H1 (cell line): ENCODE data around the gene CCDC197. TPM values are rescaled to one million over a fixed set of nuclear protein-coding genes. Genes with fewer than 3 reads are reported as not detected.

Experiments
- CTCF ChIA-PET: fragments of 300-600 bp; sonication (Branson Sonifier 250); formaldehyde crosslinking; loops from one replicate; lab custom pipeline; 2021; ENCODE audit not compliant: partially characterized antibody; lab: Charles Lee
- POLR2A ChIA-PET: fragments of 300-600 bp; sonication (Branson Sonifier 250); formaldehyde crosslinking; loops from one replicate; lab custom pipeline; 2021; ENCODE audit warnings: inconsistent platforms; ENCODE audit not compliant: partially characterized antibody; lab: Charles Lee
- DNase-seq, 2 experiments: peaks; one replicate each; pipeline versions ENCODE4 v3.0.0 to v3.0.0-alpha.2; 2010 to 2022; ENCODE audit warnings: low spot score in 2 of 2, low read depth in 1 of 2, mixed read lengths in 1 of 2
- FAIRE-seq: peaks from 2 replicates; lab custom pipeline; 2011; peaks lifted over from hg19 to GRCh38; lab: Jason Lieb, UNC
- H2AFZ ChIP-seq: 2 replicates; pipeline ENCODE4 v1.8.1; 2012; ENCODE audit warnings: low read length, inconsistent platforms
- H2AK5ac ChIP-seq: 2 replicates; pipeline ENCODE4 v1.6.1; 2013; ENCODE audit warnings: low read depth, low read length
- H2BK120ac ChIP-seq: replicated peaks from 2 replicates; pipeline ENCODE3; 2013; ENCODE audit warnings: low read depth, low read length, inconsistent platforms
- H2BK12ac ChIP-seq: 2 replicates; pipeline ENCODE4 v1.6.1; 2013; ENCODE audit warnings: low read depth, low read length
- H2BK15ac ChIP-seq: 2 replicates; pipeline ENCODE4 v1.6.1; 2013; ENCODE audit warnings: low read length
- H2BK20ac ChIP-seq: 2 replicates; pipeline ENCODE4 v1.6.1; 2013; ENCODE audit warnings: low read length
- H2BK5ac ChIP-seq: 2 replicates; pipeline ENCODE4 v1.6.1; 2013; ENCODE audit warnings: low read depth, low read length
- H3K14ac ChIP-seq: 2 replicates; pipeline ENCODE4 v1.6.1; 2013; ENCODE audit warnings: inconsistent platforms; ENCODE audit not compliant: insufficient read length
- H3K18ac ChIP-seq: 2 replicates; pipeline ENCODE4 v1.6.1; 2013; ENCODE audit warnings: low read length; ENCODE audit errors: extremely low read depth
- H3K23ac ChIP-seq: 2 replicates; pipeline ENCODE4 v1.6.1; 2013; ENCODE audit warnings: inconsistent platforms; ENCODE audit not compliant: insufficient read length
- H3K23me2 ChIP-seq: 2 replicates; pipeline ENCODE4 v1.6.1; 2013; ENCODE audit warnings: low read depth, low read length
- H3K27ac ChIP-seq: 2 replicates; pipeline ENCODE4 v1.6.1; 2011; ENCODE audit warnings: low read depth, low read length, inconsistent platforms
- H3K27me3 ChIP-seq, 4 experiments: replicated peaks in 1 of 4; 1 replicate in 1 of 4; 2 replicates in 3 of 4; pipeline versions ENCODE4 v1.6.1 to v1.8.1; 2011 to 2013; ENCODE audit warnings: low read length in 3 of 4, mild to moderate bottlenecking in 3 of 4, inconsistent platforms in 2 of 4, mixed read lengths in 2 of 4, moderate library complexity in 1 of 4; ENCODE audit not compliant: control insufficient read depth in 3 of 4, insufficient read depth in 3 of 4; ENCODE audit errors: extremely low read depth in 1 of 4
- H3K36me3 ChIP-seq, 4 experiments: 2 replicates each; pipeline versions ENCODE4 v1.6.1 to v1.8.1; 2011 to 2013; ENCODE audit warnings: mild to moderate bottlenecking in 4 of 4, low read length in 3 of 4, moderate library complexity in 2 of 4, control low read depth in 1 of 4, inconsistent platforms in 1 of 4; ENCODE audit not compliant: insufficient read depth in 4 of 4, control insufficient read depth in 2 of 4
- H3K4ac ChIP-seq: replicated peaks from 2 replicates; pipeline ENCODE3; 2013; ENCODE audit warnings: low read length, low read depth, mixed read lengths, inconsistent platforms; ENCODE audit not compliant: insufficient read length
- H3K4me1 ChIP-seq, 4 experiments: replicated peaks in 1 of 4; 1 replicate in 1 of 4; 2 replicates in 3 of 4; pipeline versions ENCODE4 v1.6.1 to v1.8.1; 2011 to 2013; ENCODE audit warnings: low read length in 3 of 4, inconsistent platforms in 2 of 4, mixed read lengths in 1 of 4; ENCODE audit not compliant: insufficient read depth in 4 of 4, control insufficient read depth in 3 of 4
- H3K4me2 ChIP-seq, 2 experiments: 2 replicates each; pipeline versions ENCODE4 v1.6.1 to v1.8.1; 2011 to 2013; ENCODE audit warnings: low read depth in 2 of 2, low read length in 2 of 2, control low read depth in 1 of 2, inconsistent platforms in 1 of 2, mild to moderate bottlenecking in 1 of 2; ENCODE audit not compliant: insufficient read depth in 1 of 2
- H3K4me3 ChIP-seq, 4 experiments: fragments of 200-600, 300-600 bp in 1 of 4; sonication (generic), shearing (Covaris generic), sonication (Bioruptor Twin) in 1 of 4; 2 replicates each; pipeline versions ENCODE4 v1.5.1 to v1.8.1; 2011 to 2016; ENCODE audit warnings: low read length in 4 of 4, low read depth in 3 of 4, control low read depth in 2 of 4, inconsistent platforms in 2 of 4, mild to moderate bottlenecking in 2 of 4, mixed read lengths in 1 of 4, moderate library complexity in 1 of 4; ENCODE audit not compliant: insufficient read depth in 2 of 4; ENCODE audit errors: extremely low read depth in 1 of 4
- H3K56ac ChIP-seq: replicated peaks from 2 replicates; pipeline ENCODE3; 2013; ENCODE audit warnings: low read depth, mild to moderate bottlenecking, mixed read lengths, low read length, inconsistent platforms; ENCODE audit not compliant: insufficient read length
- H3K79me1 ChIP-seq: 2 replicates; pipeline ENCODE4 v1.6.1; 2013; ENCODE audit warnings: low read depth, low read length, control low read depth
- H3K79me2 ChIP-seq, 2 experiments: 2 replicates each; pipeline versions ENCODE4 v1.6.1 to v1.8.1; 2012 to 2013; ENCODE audit warnings: low read length in 2 of 2, mild to moderate bottlenecking in 2 of 2, inconsistent platforms in 1 of 2; ENCODE audit not compliant: insufficient read depth in 2 of 2, control insufficient read depth in 1 of 2
- H3K9ac ChIP-seq, 4 experiments: replicated peaks in 1 of 4; 1 replicate in 1 of 4; 2 replicates in 3 of 4; pipeline versions ENCODE4 v1.6.1 to v1.8.1; 2011 to 2013; ENCODE audit warnings: low read depth in 3 of 4, low read length in 3 of 4, control low read depth in 2 of 4, mild to moderate bottlenecking in 2 of 4, moderate library complexity in 2 of 4, inconsistent platforms in 1 of 4; ENCODE audit errors: extremely low read depth in 1 of 4
- H3K9me3 ChIP-seq, 2 experiments: 2 replicates each; pipeline versions ENCODE4 v1.6.1 to v1.8.1; 2012 to 2013; ENCODE audit warnings: mild to moderate bottlenecking in 2 of 2, moderate library complexity in 2 of 2, control low read depth in 1 of 2, inconsistent platforms in 1 of 2, low read depth in 1 of 2, low read length in 1 of 2, mixed read lengths in 1 of 2; ENCODE audit not compliant: insufficient read depth in 2 of 2
- H4K20me1 ChIP-seq, 2 experiments: replicated peaks in 1 of 2; 2 replicates each; pipeline versions ENCODE3 to v1.8.1; 2011 to 2013; ENCODE audit warnings: inconsistent platforms in 2 of 2, low read length in 2 of 2, mild to moderate bottlenecking in 1 of 2; ENCODE audit not compliant: insufficient read depth in 2 of 2, control insufficient read depth in 1 of 2
- H4K5ac ChIP-seq: 2 replicates; pipeline ENCODE4 v1.6.1; 2013; ENCODE audit warnings: low read length, low read depth, mixed read lengths, inconsistent platforms; ENCODE audit not compliant: insufficient read length
- H4K8ac ChIP-seq: 2 replicates; pipeline ENCODE4 v1.8.0; 2013; ENCODE audit warnings: mild to moderate bottlenecking, moderate library complexity, low read length, inconsistent platforms; ENCODE audit not compliant: insufficient read depth; ENCODE audit errors: extremely low read depth
- H4K91ac ChIP-seq: replicated peaks from 2 replicates; pipeline ENCODE3; 2013; ENCODE audit warnings: low read length, mixed read lengths, inconsistent platforms; ENCODE audit not compliant: insufficient read length
- BACH1 ChIP-seq: IDR thresholded peaks from 2 replicates; pipeline ENCODE4 v1.6.1; 2012; ENCODE audit warnings: low read length, improper control_type of control experiment
- NANOG ChIP-seq: IDR thresholded peaks from 2 replicates; pipeline ENCODE4 v1.6.1; 2011; ENCODE audit warnings: low read length, low read depth, mild to moderate bottlenecking, inconsistent platforms; ENCODE audit not compliant: insufficient read depth, poor library complexity, severe bottlenecking
- PHF8 ChIP-seq: fragments of 200-600 bp; sonication (generic); conservative IDR thresholded peaks from 2 replicates; pipeline ENCODE4 v1.7.1; 2012; ENCODE audit warnings: low read depth, mild to moderate bottlenecking, inconsistent platforms, low read length, moderate library complexity
- POLR2A ChIP-seq, 2 experiments: IDR thresholded peaks; 1 replicate in 1 of 2; 2 replicates in 1 of 2; pipeline ENCODE4 v1.6.1; 2011; ENCODE audit warnings: low read depth in 2 of 2, low read length in 2 of 2, mild to moderate bottlenecking in 2 of 2; ENCODE audit errors: control extremely low read depth in 1 of 2
- YY1 ChIP-seq: IDR thresholded peaks from 2 replicates; pipeline ENCODE4 v1.6.1; 2011; ENCODE audit warnings: low read depth, mild to moderate bottlenecking, low read length
- WGBS, 2 experiments: shearing (Covaris generic) in 1 of 2; methylation state at CpG; one replicate each; pipeline versions ENCODE4 v1.1.6 to v1.1.7; 2013 to 2015; ENCODE audit warnings: low lambda C conversion rate in 2 of 2, mixed read lengths in 2 of 2, inconsistent platforms in 1 of 2, low coverage in 1 of 2, missing lambda C conversion rate in 1 of 2; ENCODE audit not compliant: insufficient replicate concordance in 2 of 2, insufficient coverage in 1 of 2, insufficient read length in 1 of 2; ENCODE audit errors: extremely low coverage in 1 of 2, missing lambda C conversion rate in 1 of 2; 5-methylcytosine and 5-hydroxymethylcytosine counted together
- polyA plus RNA-seq, 7 experiments: library from polyadenylated mRNA; depleted of rRNA in 3 of 7; stranded (reverse) in 5 of 7; unstranded in 2 of 7; fragments of >200 nt in 5 of 7; fragments of 200-250 nt in 2 of 7; gene quantifications; 1 replicate in 5 of 7; 2 replicates in 1 of 7; 4 replicates in 1 of 7; pipeline versions ENCODE4 v1.2.1 to v1.2.3, GENCODE V29; 2011 to 2013; ENCODE audit warnings: missing spikeins in 2 of 7, mixed read lengths in 2 of 7
- total RNA-seq: library from RNA; stranded (reverse); fragmentation: NEBNext Ultra II Directional; extraction: Animal tissue kit (Norgen Biotek cat#: 25700); gene quantifications from 2 replicates; pipeline ENCODE4 v1.2.1, GENCODE V29; 2021
- TF ChIP-seq, protein P1 (sequence below): IDR thresholded peaks from 2 replicates; pipeline ENCODE4 v1.6.1; 2011; ENCODE audit warnings: low read depth, mild to moderate bottlenecking, low read length; ENCODE audit not compliant: insufficient read depth

The CCDC197 gene
- total and polyA plus RNA-seq, 2 of the 8 experiments (the other 6 are each of a cell fraction or from before 2014, with no cell fraction given), result not detected

DNA sequence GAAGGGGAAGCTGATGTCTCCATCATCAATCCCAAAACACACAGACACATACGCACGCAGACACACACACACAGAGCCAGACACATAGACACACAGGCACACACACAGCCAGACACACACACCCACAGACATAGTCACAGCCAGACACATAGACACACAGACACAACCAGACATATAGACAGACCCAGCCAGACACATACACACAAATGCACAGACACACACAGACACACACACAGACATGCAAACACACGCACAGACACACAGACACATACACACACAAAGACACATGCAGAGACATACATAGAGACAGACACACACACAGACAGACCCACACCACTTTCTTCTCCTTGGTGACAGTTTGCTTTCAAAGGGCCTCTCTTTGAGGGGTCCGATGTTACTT, 6.3 kb downstream of the CCDC197 start:
- Histone ChIP-seq H3K56ac (no peak overlapping the region), H2AFZ (no peak overlapping the region), H3K27me3 (0 out of 7 replicates have a peak, but pooled peaks cover 0 to 2% (median 0%) of the 10 kb centered on the region in 4 experiments), H3K27ac (no peak overlapping the region), H3K79me1 (no peaks in the 10 kb centered on the region), H3K14ac (no peak overlapping the region), H3K9ac (no peak overlapping the region), H2BK15ac (no peak overlapping the region), H2BK120ac (no peak overlapping the region), H3K9me3 (no peaks in the 10 kb centered on the region), H3K79me2 (no peaks in the 10 kb centered on the region), H4K91ac (no peak overlapping the region), H3K4me2 (no peak overlapping the region), H3K23me2 (peaks cover 3% of the 10 kb centered on the region; the same call in 1 of the 2 replicates), H3K23ac (no peak overlapping the region), H4K20me1 (peaks cover 0 to 2% of the 10 kb centered on the region in 2 experiments), H4K8ac (no peak overlapping the region), H3K18ac (no peak overlapping the region), H2BK5ac (no peak overlapping the region), H2BK12ac (0 out of 2 replicates have a peak overlapping the region, but pooled peaks have one; percentile 50), H3K4ac (no peak overlapping the region), H3K4me3 (no peak overlapping the region), H4K5ac (no peak overlapping the region), H3K36me3 (no peaks in the 10 kb centered on the region), H2AK5ac (no peak overlapping the region), H3K4me1 (peaks cover 0 to 3% (median 0%) of the 10 kb centered on the region in 4 experiments; a peak in 1 of 7 replicates), H2BK20ac (no peak overlapping the region)
- FAIRE-seq, result no peak
- WGBS, 2 experiments, result 71% methylated on average over 4 of the region's 4 CpGs; no CpG with 5 or more reads in 1 of the 2 experiments
- ChIA-PET CTCF (interaction anchor here (0.6 to 20.5 kb wide), 17 partner anchors 12 to 407 kb away, joined by 3 to 484 read pairs (median 5); no protein-coding TSS in a partner anchor), POLR2A (no interaction called here)
- DNase-seq, result no peak
- TF ChIP-seq BACH1 (no peak), POLR2A (IDR thresholded peaks at IDR 0.05; ENCODE audit: control extremely low read depth in 1 of 2, low read depth in 2 of 2, low read length in 2 of 2) (no peak), PHF8 (no peak), YY1 (no peak), NANOG (no peak)
- TF ChIP-seq, protein P1, sequence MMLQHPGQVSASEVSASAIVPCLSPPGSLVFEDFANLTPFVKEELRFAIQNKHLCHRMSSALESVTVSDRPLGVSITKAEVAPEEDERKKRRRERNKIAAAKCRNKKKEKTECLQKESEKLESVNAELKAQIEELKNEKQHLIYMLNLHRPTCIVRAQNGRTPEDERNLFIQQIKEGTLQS, result no peak
